OCI-LY7 (cell line): ENCODE data around the gene UBE3D.

ENCODE experiments used
- EZH2phosphoT487 ChIP-seq: fragments of 200-600 bp; sonication (generic); IDR thresholded peaks from 2 replicates; pipeline ENCODE4 v1.6.1; 2018; ENCODE audit warnings: low read depth, borderline replicate concordance, mild to moderate bottlenecking, mixed run types, antibody characterized with exemption, low read length, moderate library complexity, mixed read lengths
- TF ChIP-seq, protein P1 (sequence below): fragments of 200-600 bp; sonication (generic); conservative IDR thresholded peaks from 2 replicates; pipeline ENCODE4 v1.5.1; 2014; ENCODE audit warnings: mild to moderate bottlenecking, antibody characterized with exemption, low read length, moderate library complexity, mixed read lengths

- TF ChIP-seq, protein P1, sequence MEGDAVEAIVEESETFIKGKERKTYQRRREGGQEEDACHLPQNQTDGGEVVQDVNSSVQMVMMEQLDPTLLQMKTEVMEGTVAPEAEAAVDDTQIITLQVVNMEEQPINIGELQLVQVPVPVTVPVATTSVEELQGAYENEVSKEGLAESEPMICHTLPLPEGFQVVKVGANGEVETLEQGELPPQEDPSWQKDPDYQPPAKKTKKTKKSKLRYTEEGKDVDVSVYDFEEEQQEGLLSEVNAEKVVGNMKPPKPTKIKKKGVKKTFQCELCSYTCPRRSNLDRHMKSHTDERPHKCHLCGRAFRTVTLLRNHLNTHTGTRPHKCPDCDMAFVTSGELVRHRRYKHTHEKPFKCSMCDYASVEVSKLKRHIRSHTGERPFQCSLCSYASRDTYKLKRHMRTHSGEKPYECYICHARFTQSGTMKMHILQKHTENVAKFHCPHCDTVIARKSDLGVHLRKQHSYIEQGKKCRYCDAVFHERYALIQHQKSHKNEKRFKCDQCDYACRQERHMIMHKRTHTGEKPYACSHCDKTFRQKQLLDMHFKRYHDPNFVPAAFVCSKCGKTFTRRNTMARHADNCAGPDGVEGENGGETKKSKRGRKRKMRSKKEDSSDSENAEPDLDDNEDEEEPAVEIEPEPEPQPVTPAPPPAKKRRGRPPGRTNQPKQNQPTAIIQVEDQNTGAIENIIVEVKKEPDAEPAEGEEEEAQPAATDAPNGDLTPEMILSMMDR: no peak
- TF ChIP-seq EZH2phosphoT487: no peak
These were observed 27.4 kb downstream of the UBE3D start for GRCh38 chr6:83038246-83038645.
